SKM-1 (cell line): ENCODE measurements around the gene NINL.
"Not testable (repeated sequence)": the region's sequence is repeated elsewhere in the genome, so short reads cannot be mapped to it uniquely, and the experiment has no call there.

Source experiments
- DNase-seq: peaks from one replicate; lab custom pipeline; 2025; ENCODE audit not compliant: unreplicated experiment; lab: John Stamatoyannopoulos, UW

The NINL gene

GRCh38 chr20:25592135-25592852 lies 7.0 kb upstream of the NINL start:
- no peak for DNase-seq

- DNase-seq: not testable (repeated sequence)
Measured at GRCh38 chr20:25590778-25591177, 5.4 kb upstream of the NINL start.

GRCh38 chr20:25588491-25588890 lies 3.2 kb upstream of the NINL start:
- DNase-seq: no peak

- DNase-seq: no peak
Measured at GRCh38 chr20:25587536-25587935, 2.2 kb upstream of the NINL start.

GRCh38 chr20:25586877-25587276 lies 1.5 kb upstream of the NINL start:
- DNase-seq: no peak

- not testable (repeated sequence) for DNase-seq
Measured at GRCh38 chr20:25583607-25584006, 1.7 kb downstream of the NINL start.

- no peak for DNase-seq
Measured at GRCh38 chr20:25580711-25581110, 4.6 kb downstream of the NINL start.

GRCh38 chr20:25579081-25579770 lies 6.1 kb downstream of the NINL start:
- DNase-seq: no peak

- DNase-seq: no peak
Measured at GRCh38 chr20:25576783-25577530, 8.4 kb downstream of the NINL start.

- DNase-seq: peak; percentile 8
Measured at GRCh38 chr20:25574411-25574810, 10.9 kb downstream of the NINL start.

GRCh38 chr20:25573288-25574251 lies 11.8 kb downstream of the NINL start:
- no peak for DNase-seq

- DNase-seq: no peak
Measured at GRCh38 chr20:25571817-25572216, 13.5 kb downstream of the NINL start.

- DNase-seq: no peak
Measured at GRCh38 chr20:25571240-25571639, 14.1 kb downstream of the NINL start.

GRCh38 chr20:25570148-25570530 lies 15.2 kb downstream of the NINL start:
- no peak for DNase-seq

GRCh38 chr20:25567286-25567685 lies 18.0 kb downstream of the NINL start:
- DNase-seq: no peak

- no peak for DNase-seq
Measured at GRCh38 chr20:25566821-25567220, 18.5 kb downstream of the NINL start.

- no peak for DNase-seq
Measured at GRCh38 chr20:25565578-25566157, 19.7 kb downstream of the NINL start.

- DNase-seq: no peak
Measured at GRCh38 chr20:25563876-25564275, 21.5 kb downstream of the NINL start.

GRCh38 chr20:25563362-25563761 lies 22.0 kb downstream of the NINL start:
- DNase-seq: no peak

GRCh38 chr20:25561771-25562170 lies 23.6 kb downstream of the NINL start:
- DNase-seq: not testable (repeated sequence)
